Esophagus muscularis mucosa (tissue), 4 donors: ENCODE data around the gene IRF4. TPM values are rescaled to one million over a fixed set of nuclear protein-coding genes. Genes with fewer than 3 reads are reported as not detected.

Experiments
- DNase-seq: peaks from one replicate; pipeline ENCODE4 v3.0.0-alpha.2; 2017; ENCODE audit errors: extremely low spot score
- H3K27ac ChIP-seq, 4 donors: fragments of 200-600 bp; sonication (generic); replicated peaks in 1 of 4; 1 replicate in 3 of 4; 2 replicates in 1 of 4; pipeline ENCODE4 v1.5.1; 2016 to 2019; ENCODE audit warnings: mild to moderate bottlenecking in 1 of 4
- H3K27me3 ChIP-seq, 4 donors: fragments of 200-600 bp; sonication (generic); one replicate each; pipeline versions ENCODE4 v1.5.1 to v1.6.0; 2016 to 2019
- H3K36me3 ChIP-seq, 4 donors: fragments of 200-600 bp; sonication (generic); one replicate each; pipeline ENCODE4 v1.5.1; 2016 to 2019
- H3K4me1 ChIP-seq, 4 donors: fragments of 200-600 bp; sonication (generic); one replicate each; pipeline ENCODE4 v1.5.1; 2016 to 2019
- H3K4me3 ChIP-seq, 4 donors: fragments of 200-600 bp; sonication (generic); 1 replicate in 2 of 4; 2 replicates in 2 of 4; pipeline ENCODE4 v1.5.1; 2016 to 2019; ENCODE audit warnings: mild to moderate bottlenecking in 4 of 4, moderate library complexity in 1 of 4
- H3K9me3 ChIP-seq, 4 donors: fragments of 200-600 bp; sonication (generic); 1 replicate in 3 of 4; 2 replicates in 1 of 4; pipeline ENCODE4 v1.5.1; 2016 to 2019
- EP300 ChIP-seq: sonication (generic); formaldehyde crosslinking; IDR thresholded peaks from one replicate; pipeline ENCODE4 v1.6.1; 2017; ENCODE audit warnings: antibody characterized with exemption
- POLR2A ChIP-seq: fragments of 450-650 bp; IDR thresholded peaks from one replicate; pipeline ENCODE4 v1.6.1; 2017; ENCODE audit warnings: antibody characterized with exemption, moderate library complexity, mild to moderate bottlenecking, low read depth
- POLR2AphosphoS5 ChIP-seq, 2 donors: sonication (generic); formaldehyde crosslinking; IDR thresholded peaks; one replicate each; pipeline ENCODE4 v1.6.1; 2017; ENCODE audit warnings: antibody characterized with exemption in 2 of 2
- WGBS: methylation state at CpG from one replicate; pipeline ENCODE4 v1.1.5; 2018; 5-methylcytosine and 5-hydroxymethylcytosine counted together
- intact Hi-C: fragments of 100-400 bp; cut with DNase I; formaldehyde crosslinking; loops from one replicate; pipeline ENCODE4 v1.15.1; 2023
- total RNA-seq, 4 donors: library from RNA; depleted of rRNA; stranded (reverse); fragments of >200 nt; gene quantifications; one replicate each; pipeline versions ENCODE4 v1.1.0 to v1.2.1, GENCODE V29; 2016
- TF ChIP-seq, protein P1 (sequence below), 3 experiments: fragments of 200-600 bp in 2 of 3; fragments of 450-650 bp in 1 of 3; sonication (generic) in 2 of 3; IDR thresholded peaks; one replicate each; pipeline ENCODE4 v1.5.1; 2017 to 2019; ENCODE audit warnings: antibody characterized with exemption in 3 of 3, mild to moderate bottlenecking in 2 of 3, moderate library complexity in 1 of 3

IRF4 gene
- total RNA-seq, 4 donors from 2014 or later = 0.29 to 9.5 (median 3.3) TPM

DNA sequence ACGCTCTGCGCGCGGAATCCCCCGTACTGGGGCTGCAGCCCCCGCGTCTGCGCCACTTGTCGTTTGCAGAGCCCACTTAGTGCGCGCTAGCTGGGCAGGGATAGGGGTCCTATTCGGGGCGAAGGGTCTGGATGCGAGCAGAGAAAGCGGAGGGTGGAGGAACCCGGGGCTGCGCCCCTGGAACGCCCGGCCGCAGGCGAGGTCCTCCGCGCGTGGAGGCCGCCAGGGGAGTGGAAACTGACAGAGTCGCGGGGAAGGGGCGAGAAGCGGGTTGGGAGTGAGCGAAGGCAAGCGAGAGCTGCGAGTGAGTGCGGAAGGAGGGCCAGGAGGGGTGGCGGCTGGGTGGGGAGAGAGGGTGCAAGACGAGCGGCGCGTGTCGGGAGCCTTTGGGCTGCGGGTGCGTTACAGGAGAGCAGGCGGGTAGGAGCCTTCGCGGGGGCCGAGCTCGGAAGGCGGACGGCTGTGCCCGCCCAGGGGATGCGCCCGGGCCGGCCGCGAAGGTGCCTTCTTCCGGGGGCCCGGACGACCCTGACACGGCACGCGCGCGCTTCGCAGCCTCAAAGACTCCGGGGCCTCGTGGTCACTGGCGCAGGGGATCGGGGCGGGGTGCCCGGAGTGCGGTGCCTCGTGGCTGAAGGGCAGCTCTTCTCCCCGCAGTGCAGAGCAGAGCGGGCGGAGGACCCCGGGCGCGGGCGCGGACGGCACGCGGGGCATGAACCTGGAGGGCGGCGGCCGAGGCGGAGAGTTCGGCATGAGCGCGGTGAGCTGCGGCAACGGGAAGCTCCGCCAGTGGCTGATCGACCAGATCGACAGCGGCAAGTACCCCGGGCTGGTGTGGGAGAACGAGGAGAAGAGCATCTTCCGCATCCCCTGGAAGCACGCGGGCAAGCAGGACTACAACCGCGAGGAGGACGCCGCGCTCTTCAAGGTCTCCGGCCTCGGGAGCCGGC is 1.2 kb downstream of the IRF4 start:
- no peak overlapping the region for H3K27ac ChIP-seq
- DNase-seq = no peak
- no peaks in the 10 kb centered on the region for H3K36me3 ChIP-seq
- WGBS = 1% methylated on average over 43 of the region's 108 CpGs
- peak overlapping the region; percentile 44 to 61 (median 48) for H3K4me3 ChIP-seq
- peaks cover 4 to 96% (median 42%) of the 10 kb centered on the region in 4 donors for H3K27me3 ChIP-seq
- H3K4me1 ChIP-seq = peaks cover 18 to 35% (median 33%) of the 10 kb centered on the region in 4 donors
- intact Hi-C loops = no loop called here
- H3K9me3 ChIP-seq = no peaks in the 10 kb centered on the region
- no peak for TF ChIP-seq POLR2AphosphoS5 (IDR thresholded peaks at IDR 0.05)
- no peak for TF ChIP-seq EP300
- TF ChIP-seq POLR2A = no peak
- TF ChIP-seq, protein P1, sequence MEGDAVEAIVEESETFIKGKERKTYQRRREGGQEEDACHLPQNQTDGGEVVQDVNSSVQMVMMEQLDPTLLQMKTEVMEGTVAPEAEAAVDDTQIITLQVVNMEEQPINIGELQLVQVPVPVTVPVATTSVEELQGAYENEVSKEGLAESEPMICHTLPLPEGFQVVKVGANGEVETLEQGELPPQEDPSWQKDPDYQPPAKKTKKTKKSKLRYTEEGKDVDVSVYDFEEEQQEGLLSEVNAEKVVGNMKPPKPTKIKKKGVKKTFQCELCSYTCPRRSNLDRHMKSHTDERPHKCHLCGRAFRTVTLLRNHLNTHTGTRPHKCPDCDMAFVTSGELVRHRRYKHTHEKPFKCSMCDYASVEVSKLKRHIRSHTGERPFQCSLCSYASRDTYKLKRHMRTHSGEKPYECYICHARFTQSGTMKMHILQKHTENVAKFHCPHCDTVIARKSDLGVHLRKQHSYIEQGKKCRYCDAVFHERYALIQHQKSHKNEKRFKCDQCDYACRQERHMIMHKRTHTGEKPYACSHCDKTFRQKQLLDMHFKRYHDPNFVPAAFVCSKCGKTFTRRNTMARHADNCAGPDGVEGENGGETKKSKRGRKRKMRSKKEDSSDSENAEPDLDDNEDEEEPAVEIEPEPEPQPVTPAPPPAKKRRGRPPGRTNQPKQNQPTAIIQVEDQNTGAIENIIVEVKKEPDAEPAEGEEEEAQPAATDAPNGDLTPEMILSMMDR (IDR thresholded peaks at IDR 0.05) = no peak

- Histone ChIP-seq H3K27ac (no peak overlapping the region), H3K27me3 (peaks cover 4 to 96% (median 42%) of the 10 kb centered on the region in 4 donors), H3K36me3 (no peaks in the 10 kb centered on the region), H3K4me1 (peaks cover 18 to 35% (median 33%) of the 10 kb centered on the region in 4 donors), H3K9me3 (no peaks in the 10 kb centered on the region), H3K4me3 (peak overlapping the region; percentile 44 to 61 (median 48))
- TF ChIP-seq POLR2AphosphoS5 (IDR thresholded peaks at IDR 0.05) (no peak), EP300 (no peak), POLR2A (no peak)
- TF ChIP-seq, protein P1 (IDR thresholded peaks at IDR 0.05) = no peak
- intact Hi-C loops = no loop called here
- no peak for DNase-seq
- WGBS = 12% methylated on average over 33 of the region's 68 CpGs
These were observed 2.1 kb downstream of the IRF4 start for GRCh38 chr6:393391-394221.

- no peak for DNase-seq
- Histone ChIP-seq H3K27ac (no peak overlapping the region), H3K4me3 (no peak overlapping the region), H3K9me3 (no peaks in the 10 kb centered on the region), H3K27me3 (peaks cover 4 to 89% (median 42%) of the 10 kb centered on the region in 4 donors), H3K36me3 (no peaks in the 10 kb centered on the region), H3K4me1 (peaks cover 18 to 35% (median 33%) of the 10 kb centered on the region in 4 donors)
- 73% methylated on average over 13 of the region's 13 CpGs for WGBS
- intact Hi-C loops = no loop called here
- no peak for TF ChIP-seq POLR2A
- TF ChIP-seq, protein P1 (IDR thresholded peaks at IDR 0.05) = no peak
- TF ChIP-seq POLR2AphosphoS5 (IDR thresholded peaks at IDR 0.05) = no peak
- TF ChIP-seq EP300 = no peak
These were observed 3.2 kb downstream of the IRF4 start for GRCh38 chr6:394641-395289.

- no peak for DNase-seq
- TF ChIP-seq EP300 = no peak
- TF ChIP-seq POLR2AphosphoS5 (IDR thresholded peaks at IDR 0.05) = no peak
- TF ChIP-seq, protein P1 (IDR thresholded peaks at IDR 0.05) = no peak
- no peak for TF ChIP-seq POLR2A
- H3K9me3 ChIP-seq = no peaks in the 10 kb centered on the region
- H3K27me3 ChIP-seq = peaks cover 3 to 81% (median 40%) of the 10 kb centered on the region in 4 donors
- WGBS = 83% methylated on average over 10 of the region's 10 CpGs
- no peak overlapping the region for H3K27ac ChIP-seq
- no peak overlapping the region for H3K4me3 ChIP-seq
- H3K4me1 ChIP-seq = peaks cover 18 to 34% (median 33%) of the 10 kb centered on the region in 4 donors
- H3K36me3 ChIP-seq = no peaks in the 10 kb centered on the region
- intact Hi-C loops = no loop called here
These were observed 4.0 kb downstream of the IRF4 start for GRCh38 chr6:395432-396125.
